ENCODE measurements around the gene CYP46A1.
A peak's percentile ranks its signal among the peaks of the same experiment; 100 is the strongest.
"Not testable (repeated sequence)": the region's sequence is repeated elsewhere in the genome, so short reads cannot be mapped to it uniquely, and the experiment has no call there.

Gene CYP46A1

GRCh38 chr14:99683619-99684409, at the start of gene CYP46A1:
TSS of gene CYP46A1 (plus strand) at chr14:99684298. CDS start at chr14:99684418, 120 bp downstream.
- DNase-seq: peak; percentile 97 to 98

- no peak for DNase-seq
These were observed 49.7 kb upstream of the CYP46A1 start for GRCh38 chr14:99634443-99634842.

GRCh38 chr14:99635116-99635515, 49.0 kb upstream of the CYP46A1 start:
- no peak for DNase-seq

GRCh38 chr14:99636487-99636886, 47.6 kb upstream of the CYP46A1 start:
- DNase-seq: peak; percentile 40 to 60

GRCh38 chr14:99637624-99638023, 46.5 kb upstream of the CYP46A1 start:
- DNase-seq: no peak

GRCh38 chr14:99642771-99643170, 41.3 kb upstream of the CYP46A1 start:
- not testable (repeated sequence) for DNase-seq

- DNase-seq: peak; percentile 35 to 43
These were observed 40.8 kb upstream of the CYP46A1 start for GRCh38 chr14:99643343-99643742.

- DNase-seq: no peak
These were observed 40.0 kb upstream of the CYP46A1 start for GRCh38 chr14:99644035-99644587.

GRCh38 chr14:99644723-99645544, 39.2 kb upstream of the CYP46A1 start, which contains the start of gene HHIPL1:
TSS of gene HHIPL1 (plus strand) at chr14:99645129. CDS start at chr14:99645208, 79 bp downstream.
- DNase-seq: no peak

- no peak for DNase-seq
These were observed 38.3 kb upstream of the CYP46A1 start for GRCh38 chr14:99645545-99646505.

- no peak for DNase-seq
These were observed 36.7 kb upstream of the CYP46A1 start for GRCh38 chr14:99647411-99647810.

- no peak for DNase-seq
These were observed 35.9 kb upstream of the CYP46A1 start for GRCh38 chr14:99648027-99648784.

- DNase-seq: no peak
These were observed 34.9 kb upstream of the CYP46A1 start for GRCh38 chr14:99649219-99649618.

GRCh38 chr14:99649643-99650042, 34.5 kb upstream of the CYP46A1 start:
- no peak for DNase-seq

- DNase-seq: no peak
These were observed 33.9 kb upstream of the CYP46A1 start for GRCh38 chr14:99650189-99650588.

GRCh38 chr14:99651953-99652746, 31.9 kb upstream of the CYP46A1 start:
- DNase-seq: no peak

GRCh38 chr14:99654235-99654985, 29.7 kb upstream of the CYP46A1 start:
- DNase-seq: no peak

GRCh38 chr14:99655521-99655920, 28.6 kb upstream of the CYP46A1 start:
- no peak for DNase-seq

- no peak for DNase-seq
These were observed 27.9 kb upstream of the CYP46A1 start for GRCh38 chr14:99656171-99656570.

GRCh38 chr14:99657645-99658155, 26.4 kb upstream of the CYP46A1 start:
- no peak for DNase-seq
